Adrenal gland (tissue), 12 donors: ENCODE data around the gene KCNK16. TPM values are rescaled to one million over a fixed set of nuclear protein-coding genes. Genes with fewer than 3 reads are reported as not detected.

ENCODE experiments used
- DNase-seq, 7 donors: peaks; one replicate each; pipeline ENCODE4 v3.0.0-alpha.2; 2019 to 2020
- H3K27ac ChIP-seq, 5 donors: fragments of 200-600 bp; sonication (generic) in 4 of 5; 1 replicate in 3 of 5; 2 replicates in 2 of 5; pipeline versions ENCODE4 v1.5.1 to v1.8.0; 2016 to 2020; ENCODE audit warnings: mild to moderate bottlenecking in 1 of 5
- H3K27me3 ChIP-seq: fragments of 200-600 bp; 2 replicates; pipeline ENCODE4 v1.8.0; 2021
- H3K36me3 ChIP-seq, 2 donors: fragments of 200-600 bp; replicated peaks in 1 of 2; 1 replicate in 1 of 2; 2 replicates in 1 of 2; pipeline versions ENCODE4 v1.5.1 to v1.8.0; 2018 to 2022
- H3K4me1 ChIP-seq, 2 donors: fragments of 200-600 bp; replicated peaks in 1 of 2; 1 replicate in 1 of 2; 2 replicates in 1 of 2; pipeline versions ENCODE4 v1.5.1 to v1.8.0; 2018 to 2021
- H3K4me3 ChIP-seq, 4 donors: fragments of 200-600 bp; sonication (generic) in 3 of 4; one replicate each; pipeline ENCODE4 v1.5.1; 2016 to 2018
- H3K9me3 ChIP-seq, 3 donors: fragments of 200-600 bp; sonication (generic) in 1 of 3; replicated peaks in 1 of 3; 1 replicate in 2 of 3; 2 replicates in 1 of 3; pipeline versions ENCODE4 v1.5.1 to v1.8.0; 2016 to 2021
- POLR2A ChIP-seq, 2 donors: fragments of 450-650 bp; IDR thresholded peaks; one replicate each; pipeline ENCODE4 v1.6.1; 2017; ENCODE audit warnings: antibody characterized with exemption in 2 of 2, mild to moderate bottlenecking in 2 of 2, moderate library complexity in 1 of 2
- WGBS, 4 donors: extraction: QIAGEN DNeasy Blood & Tissue Kit in 2 of 4; methylation state at CpG; one replicate each; pipeline versions ENCODE4 v1.1.5 to v1.1.7; 2013 to 2017; 5-methylcytosine and 5-hydroxymethylcytosine counted together
- intact Hi-C, 2 donors: fragments of 100-400 bp; cut with DNase I; formaldehyde crosslinking; loops; one replicate each; pipeline versions ENCODE4 v1.14.1 to v1.15.0; 2022 to 2023
- polyA plus RNA-seq, 3 donors: library from polyadenylated mRNA; stranded (reverse); fragments of 200-250 nt in 2 of 3; fragments of 350-450 nt in 1 of 3; fragmentation: Illumina TruSeq in 1 of 3; extraction: RNeasy Lipid Tissue Mini Kit (QIAGEN cat#74804) in 1 of 3; gene quantifications; one replicate each; pipeline ENCODE4 v1.2.3, GENCODE V29; 2013 to 2014
- total RNA-seq, 9 donors: library from RNA; depleted of rRNA in 4 of 9; stranded (reverse); fragments of >200 nt in 4 of 9; fragments of 120-200 nt in 1 of 9; fragmentation: NEBNext Ultra II Directional in 1 of 9; extraction: Animal tissue kit (Norgen Biotek cat#: 25700) in 1 of 9; gene quantifications; one replicate each; pipeline versions ENCODE4 v1.1.0 to v1.2.4, GENCODE V29; 2013 to 2023
- TF ChIP-seq, protein P1 (sequence below), 6 experiments: fragments of 450-650 bp in 4 of 6; fragments of 200-600 bp in 2 of 6; sonication (generic) in 1 of 6; IDR thresholded peaks; 1 replicate in 5 of 6; 2 replicates in 1 of 6; pipeline versions ENCODE4 v1.5.1 to v1.8.0; 2016 to 2021; ENCODE audit warnings: antibody characterized with exemption in 6 of 6, mild to moderate bottlenecking in 2 of 6, moderate library complexity in 1 of 6
- donor health status: healthy with polysubstance abuse.
- donor health status: Bipolar disorder and iron deficiency.
- donor health status: DM: yes; HTN: yes; CAD: no.
- donor health status: DM: no; HTN: no; CAD: no.
- donor health status: DM: no; HTN: no; CAD: no.
- donor health status: DM: yes; HTN: yes; CAD: no.

The KCNK16 gene
- total and polyA plus RNA-seq, 12 donors = not detected

DNA sequence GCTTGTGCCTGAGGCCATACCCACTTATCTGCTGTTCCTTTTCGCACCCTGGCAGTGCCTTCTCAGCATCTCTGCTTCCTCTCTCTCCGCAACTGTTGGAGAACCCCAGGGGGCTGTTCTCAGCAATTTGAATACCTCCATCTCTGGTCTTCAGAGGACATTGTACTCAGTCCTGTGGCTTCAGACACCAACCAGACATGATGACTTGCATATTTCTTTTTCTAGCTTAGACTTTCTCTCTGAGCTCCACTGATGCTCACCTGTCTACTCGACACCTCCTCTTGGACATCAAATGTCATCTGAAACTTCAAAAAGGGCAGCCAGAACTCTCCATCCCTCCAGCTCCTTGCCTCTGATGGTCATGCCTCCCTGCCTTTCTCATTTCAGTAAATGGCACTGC, 18.9 kb upstream of the KCNK16 start:
- intact Hi-C loops = loop anchor here in 1 of 2 donors (10.0 kb wide), 1 partner anchor 963 kb away; no protein-coding TSS in a partner anchor
- TF ChIP-seq, protein P1, sequence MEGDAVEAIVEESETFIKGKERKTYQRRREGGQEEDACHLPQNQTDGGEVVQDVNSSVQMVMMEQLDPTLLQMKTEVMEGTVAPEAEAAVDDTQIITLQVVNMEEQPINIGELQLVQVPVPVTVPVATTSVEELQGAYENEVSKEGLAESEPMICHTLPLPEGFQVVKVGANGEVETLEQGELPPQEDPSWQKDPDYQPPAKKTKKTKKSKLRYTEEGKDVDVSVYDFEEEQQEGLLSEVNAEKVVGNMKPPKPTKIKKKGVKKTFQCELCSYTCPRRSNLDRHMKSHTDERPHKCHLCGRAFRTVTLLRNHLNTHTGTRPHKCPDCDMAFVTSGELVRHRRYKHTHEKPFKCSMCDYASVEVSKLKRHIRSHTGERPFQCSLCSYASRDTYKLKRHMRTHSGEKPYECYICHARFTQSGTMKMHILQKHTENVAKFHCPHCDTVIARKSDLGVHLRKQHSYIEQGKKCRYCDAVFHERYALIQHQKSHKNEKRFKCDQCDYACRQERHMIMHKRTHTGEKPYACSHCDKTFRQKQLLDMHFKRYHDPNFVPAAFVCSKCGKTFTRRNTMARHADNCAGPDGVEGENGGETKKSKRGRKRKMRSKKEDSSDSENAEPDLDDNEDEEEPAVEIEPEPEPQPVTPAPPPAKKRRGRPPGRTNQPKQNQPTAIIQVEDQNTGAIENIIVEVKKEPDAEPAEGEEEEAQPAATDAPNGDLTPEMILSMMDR (IDR thresholded peaks at IDR 0.05) = no peak
- no peak for TF ChIP-seq POLR2A (IDR thresholded peaks at IDR 0.05)
- 71 to 86% (median 79%) methylated on average over 3 of the region's 3 CpGs for WGBS, 4 donors

DNA sequence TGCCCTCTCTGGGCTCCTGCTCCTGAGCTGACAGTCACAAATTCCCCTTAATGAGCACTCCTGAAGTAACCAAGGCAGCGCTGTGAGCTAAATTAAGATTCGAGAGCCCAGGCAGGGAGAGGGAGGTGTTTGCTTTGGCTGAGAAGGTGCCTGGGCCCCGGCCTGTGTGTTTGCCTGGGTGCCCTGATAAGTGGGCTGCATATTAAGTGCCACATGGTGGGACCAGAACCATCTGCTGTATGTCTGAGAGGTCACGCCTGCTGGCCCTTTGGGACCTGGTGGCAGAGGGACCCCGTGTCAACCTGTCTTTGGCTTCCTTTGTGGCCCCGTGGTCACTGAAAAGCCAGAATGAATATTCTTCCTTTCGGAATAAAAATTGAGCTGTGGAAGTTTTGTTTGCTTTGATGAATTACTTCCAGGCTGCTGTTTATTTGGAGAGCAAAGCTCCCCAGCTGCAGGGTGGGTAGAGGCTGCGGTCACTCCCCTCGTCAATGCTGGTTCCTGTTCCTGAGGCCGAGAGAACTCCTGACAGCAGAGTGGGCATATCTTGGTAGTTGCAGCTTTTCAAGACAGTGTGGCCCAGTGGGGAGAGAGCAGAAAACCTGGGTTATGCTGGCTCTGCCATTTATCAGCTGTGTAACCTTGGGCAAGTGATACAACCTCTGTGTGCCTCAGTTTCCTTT, 17.5 kb upstream of the KCNK16 start:
- Histone ChIP-seq H3K4me1 (peaks cover 12 to 25% of the 10 kb centered on the region in 2 donors), H3K27ac (no peak overlapping the region), H3K27me3 (no peaks in the 10 kb centered on the region), H3K36me3 (no peaks in the 10 kb centered on the region), H3K9me3 (no peaks in the 10 kb centered on the region), H3K4me3 (no peak overlapping the region)
- WGBS, 4 donors = 35 to 68% (median 56%) methylated on average over 6 to 10 of the region's 10 CpGs
- intact Hi-C loops = loop anchor here in 1 of 2 donors (10.0 kb wide), 1 partner anchor 965 kb away; no protein-coding TSS in a partner anchor
- TF ChIP-seq, protein P1 (IDR thresholded peaks at IDR 0.05) = no peak
- TF ChIP-seq POLR2A (IDR thresholded peaks at IDR 0.05) = no peak
- DNase-seq = no peak

More for the DNA sequence above, 18.9 kb upstream of the KCNK16 start:
- H3K27ac ChIP-seq = no peak overlapping the region
- H3K27me3 ChIP-seq = no peaks in the 10 kb centered on the region
- no peaks in the 10 kb centered on the region for H3K9me3 ChIP-seq
- H3K4me1 ChIP-seq = peaks cover 12 to 25% of the 10 kb centered on the region in 2 donors
- no peaks in the 10 kb centered on the region for H3K36me3 ChIP-seq
- DNase-seq = no peak
- H3K4me3 ChIP-seq = no peak overlapping the region

DNA sequence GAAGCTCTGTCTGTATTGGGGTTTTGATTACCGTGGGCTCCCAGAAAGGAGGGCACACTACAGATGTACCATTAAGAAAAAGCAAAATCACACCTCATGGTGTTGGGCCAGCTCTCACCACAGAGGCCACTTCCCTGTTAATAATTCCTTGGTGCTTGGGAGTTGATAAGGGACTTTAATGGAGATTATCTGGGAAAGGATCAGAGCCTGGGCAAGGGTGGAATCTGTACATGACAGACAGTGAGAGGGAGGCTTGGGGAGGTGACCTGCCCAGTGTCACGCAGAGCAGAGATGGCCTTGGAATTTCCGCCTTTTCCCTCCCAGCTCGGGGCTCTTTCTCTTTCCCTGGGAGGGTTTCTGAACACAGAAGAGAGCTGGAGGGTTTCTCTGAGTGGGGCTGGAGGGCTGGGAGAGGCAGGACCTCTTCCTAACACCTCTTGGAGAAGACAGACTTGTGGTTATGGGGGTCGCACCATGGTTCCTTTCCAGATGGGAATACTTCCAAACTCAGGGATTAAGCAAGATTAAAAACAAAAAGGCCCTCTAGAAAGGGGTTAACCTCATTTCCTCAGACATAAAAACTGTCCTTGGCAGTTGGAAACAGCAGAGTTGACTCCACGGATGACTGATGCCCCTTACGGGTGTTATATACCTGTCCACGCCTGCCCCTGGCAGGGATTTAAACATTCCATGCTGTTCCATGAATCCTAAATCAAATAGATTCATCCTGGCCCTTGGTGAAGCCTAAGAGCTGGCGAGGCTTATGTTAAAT, 16.8 kb upstream of the KCNK16 start:
- no peak overlapping the region for H3K4me3 ChIP-seq
- DNase-seq = no peak
- H3K9me3 ChIP-seq = no peaks in the 10 kb centered on the region
- H3K27ac ChIP-seq = no peak overlapping the region
- intact Hi-C loops = no loop called here
- no peaks in the 10 kb centered on the region for H3K27me3 ChIP-seq
- H3K4me1 ChIP-seq = peaks cover 12 to 25% of the 10 kb centered on the region in 2 donors
- TF ChIP-seq, protein P1 (IDR thresholded peaks at IDR 0.05) = no peak
- no peak for TF ChIP-seq POLR2A (IDR thresholded peaks at IDR 0.05)
- no peaks in the 10 kb centered on the region for H3K36me3 ChIP-seq
- whole genome bisulfite sequencing, 4 donors = 42 to 52% (median 45%) methylated on average over 8 to 9 of the region's 9 CpGs

DNA sequence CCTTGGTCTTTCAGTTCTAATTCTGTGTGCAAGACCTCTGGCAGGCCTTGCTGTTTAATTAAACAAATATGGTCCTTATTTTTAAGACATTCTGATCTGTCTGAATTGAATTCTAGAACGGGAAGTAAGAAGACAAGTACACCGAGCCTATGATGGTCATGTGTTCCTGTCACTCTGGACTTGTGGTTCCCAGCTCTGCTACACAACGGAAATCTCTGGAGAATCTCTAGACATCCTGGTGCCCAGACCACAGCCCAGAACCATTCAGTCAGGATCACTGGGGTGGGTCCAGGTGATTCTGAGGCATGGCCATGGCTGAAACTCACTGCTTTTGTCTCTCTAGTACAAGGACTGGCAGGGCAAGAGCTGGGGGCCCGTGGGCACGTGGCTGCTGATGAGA, 15.9 kb upstream of the KCNK16 start:
- Histone ChIP-seq H3K27ac (no peak overlapping the region), H3K4me3 (no peak overlapping the region), H3K36me3 (no peaks in the 10 kb centered on the region), H3K4me1 (peaks cover 12 to 23% of the 10 kb centered on the region in 2 donors), H3K9me3 (no peaks in the 10 kb centered on the region), H3K27me3 (no peaks in the 10 kb centered on the region)
- no peak for TF ChIP-seq POLR2A (IDR thresholded peaks at IDR 0.05)
- TF ChIP-seq, protein P1 (IDR thresholded peaks at IDR 0.05) = no peak
- no peak for DNase-seq
- intact Hi-C loops = no loop called here
- WGBS, 4 donors = 57 to 80% (median 69%) methylated on average over 3 to 5 of the region's 5 CpGs
